Keratinocyte (primary cell): ENCODE data around the gene CFAP92. TPM values are rescaled to one million over a fixed set of nuclear protein-coding genes. Genes with fewer than 3 reads are reported as not detected.

Source experiments
- DNase-seq: peaks from one replicate; pipeline ENCODE4 v3.0.0-alpha.2; 2011; ENCODE audit warnings: low read depth, missing footprints, low spot score
- FAIRE-seq: peaks from 2 replicates; lab custom pipeline; 2011; peaks lifted over from hg19 to GRCh38; lab: Jason Lieb, UNC
- H2AFZ ChIP-seq: 2 replicates; pipeline ENCODE4 v1.6.0; 2012; ENCODE audit warnings: low read length, control low read depth, inconsistent platforms; ENCODE audit not compliant: control insufficient read depth
- H3K27ac ChIP-seq: 2 replicates; pipeline ENCODE4 v1.5.1; 2011; ENCODE audit warnings: low read length; ENCODE audit not compliant: control insufficient read depth, insufficient read depth
- H3K27me3 ChIP-seq: 3 replicates; pipeline ENCODE4 v1.6.0; 2011; ENCODE audit warnings: low read length; ENCODE audit not compliant: control insufficient read depth, insufficient read depth; ENCODE audit errors: extremely low read depth
- H3K36me3 ChIP-seq, 2 experiments: 2 replicates in 1 of 2; 3 replicates in 1 of 2; pipeline ENCODE4 v1.5.1; 2011; ENCODE audit warnings: low read length in 2 of 2, mild to moderate bottlenecking in 1 of 2; ENCODE audit not compliant: control insufficient read depth in 2 of 2, insufficient read depth in 2 of 2; ENCODE audit errors: extremely low read depth in 1 of 2
- H3K4me1 ChIP-seq: 3 replicates; pipeline ENCODE4 v1.5.1; 2011; ENCODE audit warnings: low read length; ENCODE audit not compliant: control insufficient read depth, insufficient read depth; ENCODE audit errors: extremely low read depth
- H3K4me2 ChIP-seq: 3 replicates; pipeline ENCODE4 v1.6.0; 2011; ENCODE audit warnings: low read depth, low read length; ENCODE audit not compliant: control insufficient read depth, insufficient read depth; ENCODE audit errors: extremely low read depth
- H3K4me3 ChIP-seq, 3 experiments: fragments of 200-600 bp in 1 of 3; sonication (generic) in 1 of 3; 2 replicates in 2 of 3; 3 replicates in 1 of 3; pipeline ENCODE4 v1.5.1; 2011 to 2016; ENCODE audit warnings: low read length in 3 of 3, mild to moderate bottlenecking in 3 of 3, control low read depth in 2 of 3, inconsistent platforms in 1 of 3, low read depth in 1 of 3, mixed read lengths in 1 of 3, mixed run types in 1 of 3, moderate library complexity in 1 of 3; ENCODE audit not compliant: control insufficient read depth in 2 of 3, insufficient read depth in 2 of 3; ENCODE audit errors: extremely low read depth in 1 of 3
- H3K79me2 ChIP-seq: 2 replicates; pipeline ENCODE4 v1.6.0; 2012; ENCODE audit warnings: low read length; ENCODE audit not compliant: control insufficient read depth, insufficient read depth
- H3K9ac ChIP-seq: 3 replicates; pipeline ENCODE4 v1.6.0; 2011; ENCODE audit warnings: low read length; ENCODE audit not compliant: control insufficient read depth, insufficient read depth; ENCODE audit errors: extremely low read depth
- H3K9me1 ChIP-seq: 3 replicates; pipeline ENCODE4 v1.6.0; 2011; ENCODE audit warnings: low read length; ENCODE audit not compliant: control insufficient read depth, insufficient read depth; ENCODE audit errors: extremely low read depth
- H3K9me3 ChIP-seq: 2 replicates; pipeline ENCODE4 v1.5.1; 2012; ENCODE audit warnings: low read depth, low read length; ENCODE audit not compliant: control insufficient read depth
- H4K20me1 ChIP-seq: 3 replicates; pipeline ENCODE4 v1.6.0; 2011; ENCODE audit warnings: low read length; ENCODE audit not compliant: control insufficient read depth, insufficient read depth; ENCODE audit errors: extremely low read depth
- CTCF ChIP-seq, 3 experiments: IDR thresholded peaks in 1 of 3; conservative IDR thresholded peaks in 1 of 3; optimal IDR thresholded peaks in 1 of 3; 2 replicates in 2 of 3; 3 replicates in 1 of 3; pipeline versions ENCODE3 to v1.5.1; 2011; ENCODE audit warnings: low read length in 3 of 3, mild to moderate bottlenecking in 3 of 3, moderate library complexity in 2 of 3, control low read depth in 1 of 3, inconsistent platforms in 1 of 3; ENCODE audit not compliant: insufficient read depth in 2 of 3; ENCODE audit errors: extremely low read depth in 1 of 3
- EZH2 ChIP-seq: IDR thresholded peaks from one replicate; pipeline ENCODE4 v1.6.1; 2012; ENCODE audit warnings: inconsistent platforms, mild to moderate bottlenecking, low read length, moderate library complexity
- dilution Hi-C: fragments of 300-500 bp; cut with MboI; formaldehyde crosslinking; loops from one replicate; pipeline ENCODE4 v1.7.0; 2020; ENCODE audit warnings: low sequenced_read_pairs; ENCODE audit not compliant: extremely low pct_ligation_motif_present
- polyA plus RNA-seq, 5 experiments: library from polyadenylated mRNA; depleted of rRNA in 3 of 5; stranded (reverse) in 3 of 5; stranded (forward) in 1 of 5; unstranded in 1 of 5; fragments of >200 nt; gene quantifications; 1 replicate in 1 of 5; 2 replicates in 3 of 5; 3 replicates in 1 of 5; pipeline versions ENCODE4 v1.2.1 to v1.2.3, GENCODE V29; 2011 to 2012; ENCODE audit warnings: missing spikeins in 2 of 5, low read depth in 1 of 5, low replicate concordance in 1 of 5

The CFAP92 gene
- polyA plus RNA-seq, 1 donor (not counting 4 experiments of a cell fraction or from before 2014, with no cell fraction given), result 0.26 TPM

GRCh38 chr3:129021140-129021551 lies 27.3 kb upstream of the CFAP92 start:
- Histone ChIP-seq H3K9me1 (no peaks in the 10 kb centered on the region), H3K4me1 (no peaks in the 10 kb centered on the region), H3K27ac (no peak overlapping the region), H4K20me1 (no peaks in the 10 kb centered on the region), H3K36me3 (no peaks in the 10 kb centered on the region), H3K27me3 (peaks cover 4% of the 10 kb centered on the region), H3K4me3 (no peak overlapping the region), H3K9ac (no peak overlapping the region), H2AFZ (no peak overlapping the region), H3K79me2 (no peaks in the 10 kb centered on the region), H3K4me2 (no peak overlapping the region), H3K9me3 (no peaks in the 10 kb centered on the region)
- DNase-seq, result no peak
- dilution Hi-C loops, result no loop called here
- no peak for FAIRE-seq
- TF ChIP-seq CTCF (optimal IDR thresholded peaks at IDR 0.05 in 1 of 3, IDR thresholded peaks at IDR 0.05 in 1 of 3, conservative IDR thresholded peaks at IDR 0.05 in 1 of 3; ENCODE audit: extremely low read depth in 1 of 3, insufficient read depth in 2 of 3, low read length in 3 of 3), result no peak
- no peak for TF ChIP-seq EZH2

- H3K79me2 ChIP-seq, result no peaks in the 10 kb centered on the region
- FAIRE-seq, result no peak
- no peak overlapping the region for H3K4me2 ChIP-seq
- H3K36me3 ChIP-seq, result no peaks in the 10 kb centered on the region
- H3K4me3 ChIP-seq, result no peak overlapping the region
- dilution Hi-C loops, result no loop called here
- H3K27me3 ChIP-seq, result peaks cover 1% of the 10 kb centered on the region
- no peak for DNase-seq
- no peak overlapping the region for H2AFZ ChIP-seq
- H3K9me3 ChIP-seq, result no peaks in the 10 kb centered on the region
- no peak overlapping the region for H3K27ac ChIP-seq
- no peaks in the 10 kb centered on the region for H3K9me1 ChIP-seq
- TF ChIP-seq CTCF (optimal IDR thresholded peaks at IDR 0.05 in 1 of 3, IDR thresholded peaks at IDR 0.05 in 1 of 3, conservative IDR thresholded peaks at IDR 0.05 in 1 of 3; ENCODE audit: extremely low read depth in 1 of 3, insufficient read depth in 2 of 3, low read length in 3 of 3) (no peak), EZH2 (no peak)
- no peaks in the 10 kb centered on the region for H3K4me1 ChIP-seq
- H4K20me1 ChIP-seq, result no peaks in the 10 kb centered on the region
- no peak overlapping the region for H3K9ac ChIP-seq
These were observed 26.8 kb upstream of the CFAP92 start for GRCh38 chr3:129020691-129021090.
